Vagina (tissue), 2 donors: ENCODE results near the gene IZUMO4. TPM values are rescaled to one million over a fixed set of nuclear protein-coding genes. Genes with fewer than 3 reads are reported as not detected.
"Not testable (repeated sequence)": the region's sequence is repeated elsewhere in the genome, so short reads cannot be mapped to it uniquely, and the experiment has no call there.

Experiments used
- DNase-seq, 2 donors: peaks; one replicate each; pipeline ENCODE4 v3.0.0-alpha.2; 2017; ENCODE audit errors: extremely low spot score in 2 of 2
- H3K27ac ChIP-seq: fragments of 200-600 bp; sonication (generic); one replicate; pipeline ENCODE4 v1.5.1; 2019
- H3K27me3 ChIP-seq: fragments of 200-600 bp; sonication (generic); one replicate; pipeline ENCODE4 v1.5.1; 2019
- H3K36me3 ChIP-seq, 2 donors: fragments of 200-600 bp; sonication (generic); one replicate each; pipeline ENCODE4 v1.5.1; 2017 to 2019
- H3K4me1 ChIP-seq: fragments of 200-600 bp; sonication (generic); one replicate; pipeline ENCODE4 v1.5.1; 2019
- H3K4me3 ChIP-seq, 2 donors: fragments of 200-600 bp; sonication (generic); 1 replicate in 1 of 2; 2 replicates in 1 of 2; pipeline ENCODE4 v1.5.1; 2016 to 2019
- H3K9me3 ChIP-seq: fragments of 200-600 bp; sonication (generic); one replicate; pipeline ENCODE4 v1.5.1; 2019
- POLR2A ChIP-seq, 2 donors: fragments of 450-650 bp; IDR thresholded peaks; one replicate each; pipeline ENCODE4 v1.6.1; 2017; ENCODE audit warnings: antibody characterized with exemption in 2 of 2, mild to moderate bottlenecking in 2 of 2, moderate library complexity in 2 of 2
- POLR2AphosphoS5 ChIP-seq, 2 donors: sonication (generic); formaldehyde crosslinking; IDR thresholded peaks; one replicate each; pipeline ENCODE4 v1.9.0; 2017; ENCODE audit warnings: antibody characterized with exemption in 2 of 2, mild to moderate bottlenecking in 2 of 2, low read depth in 1 of 2; ENCODE audit not compliant: insufficient read depth in 1 of 2
- intact Hi-C: fragments of 100-400 bp; cut with DNase I; formaldehyde crosslinking; loops from one replicate; pipeline ENCODE4 v1.15.1; 2023
- total RNA-seq: library from RNA; depleted of rRNA; stranded (reverse); fragments of >200 nt; gene quantifications from one replicate; pipeline ENCODE4 v1.2.3, GENCODE V29; 2016
- TF ChIP-seq, protein P1 (sequence below), 3 experiments: fragments of 450-650 bp in 2 of 3; fragments of 200-600 bp in 1 of 3; sonication (generic) in 1 of 3; IDR thresholded peaks; one replicate each; pipeline ENCODE4 v1.5.1; 2017 to 2019; ENCODE audit warnings: antibody characterized with exemption in 3 of 3, mild to moderate bottlenecking in 2 of 3, moderate library complexity in 2 of 3

IZUMO4 gene
- total RNA-seq, 1 donor from 2014 or later: 7.9 TPM

GRCh38 chr19:2084993-2085720, 11.6 kb upstream of the IZUMO4 start:
- Histone ChIP-seq H3K4me3 (peak overlapping the region in 1 of 2 donors; percentile 27), H3K27me3 (no peaks in the 10 kb centered on the region), H3K27ac (peak overlapping the region; percentile 48), H3K4me1 (peaks cover 90% of the 10 kb centered on the region), H3K9me3 (no peaks in the 10 kb centered on the region), H3K36me3 (peaks cover 0 to 11% of the 10 kb centered on the region in 2 donors)
- TF ChIP-seq POLR2AphosphoS5 (IDR thresholded peaks at IDR 0.05; ENCODE audit: insufficient read depth in 1 of 2, low read depth in 1 of 2) (peak in 1 of 2 donors; percentile 58), POLR2A (IDR thresholded peaks at IDR 0.05) (no peak)
- TF ChIP-seq, protein P1, sequence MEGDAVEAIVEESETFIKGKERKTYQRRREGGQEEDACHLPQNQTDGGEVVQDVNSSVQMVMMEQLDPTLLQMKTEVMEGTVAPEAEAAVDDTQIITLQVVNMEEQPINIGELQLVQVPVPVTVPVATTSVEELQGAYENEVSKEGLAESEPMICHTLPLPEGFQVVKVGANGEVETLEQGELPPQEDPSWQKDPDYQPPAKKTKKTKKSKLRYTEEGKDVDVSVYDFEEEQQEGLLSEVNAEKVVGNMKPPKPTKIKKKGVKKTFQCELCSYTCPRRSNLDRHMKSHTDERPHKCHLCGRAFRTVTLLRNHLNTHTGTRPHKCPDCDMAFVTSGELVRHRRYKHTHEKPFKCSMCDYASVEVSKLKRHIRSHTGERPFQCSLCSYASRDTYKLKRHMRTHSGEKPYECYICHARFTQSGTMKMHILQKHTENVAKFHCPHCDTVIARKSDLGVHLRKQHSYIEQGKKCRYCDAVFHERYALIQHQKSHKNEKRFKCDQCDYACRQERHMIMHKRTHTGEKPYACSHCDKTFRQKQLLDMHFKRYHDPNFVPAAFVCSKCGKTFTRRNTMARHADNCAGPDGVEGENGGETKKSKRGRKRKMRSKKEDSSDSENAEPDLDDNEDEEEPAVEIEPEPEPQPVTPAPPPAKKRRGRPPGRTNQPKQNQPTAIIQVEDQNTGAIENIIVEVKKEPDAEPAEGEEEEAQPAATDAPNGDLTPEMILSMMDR (IDR thresholded peaks at IDR 0.05): no peak
- intact Hi-C loops: no loop called here
- no peak for DNase-seq

DNA sequence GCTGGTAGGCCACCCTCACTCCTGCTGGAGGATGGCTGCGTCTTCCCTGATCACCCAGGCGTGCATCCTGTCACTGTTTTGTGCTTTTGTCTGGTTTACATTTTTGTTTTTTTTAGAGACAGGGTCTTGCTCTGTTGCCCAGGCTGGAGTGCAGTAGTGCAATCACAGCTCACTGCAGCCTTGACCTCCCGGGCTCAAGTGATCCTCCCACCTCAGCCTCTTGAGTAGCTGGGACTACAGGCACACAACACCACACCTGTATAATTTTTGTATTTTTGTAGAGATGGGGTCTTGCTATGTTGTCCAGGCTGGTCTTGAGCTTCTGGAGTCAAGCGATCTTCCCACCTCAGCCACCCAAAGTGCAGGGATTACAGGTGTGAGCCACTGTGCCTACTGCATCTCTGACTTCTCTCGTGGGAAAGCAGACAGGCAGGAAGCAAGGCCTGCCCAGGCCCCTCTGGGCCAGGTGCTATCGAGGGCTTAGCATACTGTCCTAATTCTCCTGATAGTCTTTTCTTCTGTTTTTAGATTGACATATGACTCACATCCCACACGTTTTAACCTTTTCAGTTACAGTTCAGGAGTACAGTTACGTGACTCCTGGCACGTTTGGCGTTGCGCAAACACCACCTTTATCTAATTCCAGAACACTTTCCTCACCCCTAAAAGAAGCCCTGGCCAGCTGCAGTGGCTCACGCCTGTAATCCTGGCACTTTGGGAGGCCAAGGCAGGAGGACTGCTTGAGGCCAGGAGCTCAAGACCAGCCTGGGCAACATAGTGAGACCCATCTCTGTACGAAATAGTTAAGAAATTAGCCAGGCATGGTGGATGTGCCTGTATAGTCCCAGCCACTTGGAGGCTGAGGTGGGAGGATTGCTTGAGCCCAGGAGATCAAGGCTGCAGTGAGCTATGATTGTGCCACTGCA, 9.8 kb upstream of the IZUMO4 start:
- H3K27me3 ChIP-seq, H3K4me3 ChIP-seq, intact Hi-C loops, DNase-seq, H3K9me3 ChIP-seq: not testable (repeated sequence)
- H3K4me1 ChIP-seq: peaks cover 91% of the 10 kb centered on the region
- peak overlapping the region; percentile 72 for H3K27ac ChIP-seq
- H3K36me3 ChIP-seq: peaks cover 0 to 11% of the 10 kb centered on the region in 2 donors

DNA sequence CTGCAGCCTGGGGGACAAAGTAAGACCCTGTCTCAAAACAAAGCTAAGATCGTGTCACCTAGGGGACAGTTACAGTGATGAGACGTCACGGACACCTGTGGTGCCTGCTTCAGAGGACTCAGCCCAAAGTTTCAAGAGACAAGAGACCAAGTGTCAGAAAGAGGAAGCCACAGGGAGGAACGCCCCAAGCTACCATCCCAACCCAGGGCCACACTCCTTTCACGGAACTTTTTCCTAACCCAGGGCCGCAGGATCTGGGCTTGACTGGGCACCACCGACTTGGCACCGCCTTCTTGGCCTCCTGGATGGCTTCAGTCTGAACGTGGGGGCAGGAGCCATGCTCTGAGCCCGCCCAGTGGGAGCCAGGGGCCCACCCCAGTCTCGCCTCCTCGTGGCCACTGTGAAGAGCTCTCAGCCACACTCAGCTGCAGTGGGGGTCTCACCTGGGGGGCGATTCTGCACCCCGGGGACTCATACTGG, 9.1 kb upstream of the IZUMO4 start:
- H3K9me3 ChIP-seq: no peaks in the 10 kb centered on the region
- no peaks in the 10 kb centered on the region for H3K27me3 ChIP-seq
- H3K27ac ChIP-seq: peak overlapping the region; percentile 72
- H3K4me3 ChIP-seq: no peak overlapping the region
- intact Hi-C loops: no loop called here
- H3K4me1 ChIP-seq: peaks cover 92% of the 10 kb centered on the region
- H3K36me3 ChIP-seq: peaks cover 0 to 11% of the 10 kb centered on the region in 2 donors
- TF ChIP-seq POLR2A (IDR thresholded peaks at IDR 0.05) (no peak), POLR2AphosphoS5 (IDR thresholded peaks at IDR 0.05; ENCODE audit: insufficient read depth in 1 of 2, low read depth in 1 of 2) (no peak)
- TF ChIP-seq, protein P1 (IDR thresholded peaks at IDR 0.05): no peak
- no peak for DNase-seq

- Histone ChIP-seq H3K4me3 (no peak overlapping the region), H3K4me1 (peaks cover 88% of the 10 kb centered on the region)
Observed at GRCh38 chr19:2089001-2089711, 7.6 kb upstream of the IZUMO4 start.

More at GRCh38 chr19:2089001-2089711, 7.6 kb upstream of the IZUMO4 start:
- no peaks in the 10 kb centered on the region for H3K36me3 ChIP-seq
- no peaks in the 10 kb centered on the region for H3K9me3 ChIP-seq
- intact Hi-C loops: no loop called here
- peak overlapping the region; percentile 72 for H3K27ac ChIP-seq
- DNase-seq: no peak
- no peak for TF ChIP-seq POLR2A (IDR thresholded peaks at IDR 0.05)
- TF ChIP-seq, protein P1 (IDR thresholded peaks at IDR 0.05): no peak
- TF ChIP-seq POLR2AphosphoS5 (IDR thresholded peaks at IDR 0.05; ENCODE audit: insufficient read depth in 1 of 2, low read depth in 1 of 2): peak in 1 of 2 donors; percentile 30
- H3K27me3 ChIP-seq: no peaks in the 10 kb centered on the region
